ENCODE results near the gene NUDT5. TPM values are rescaled to one million over a fixed set of nuclear protein-coding genes. Genes with fewer than 3 reads are reported as not detected.

Gene NUDT5
- polyA plus RNA-seq, 4 donors, result 71.6 to 76.1 (median 73.6) TPM

DNA sequence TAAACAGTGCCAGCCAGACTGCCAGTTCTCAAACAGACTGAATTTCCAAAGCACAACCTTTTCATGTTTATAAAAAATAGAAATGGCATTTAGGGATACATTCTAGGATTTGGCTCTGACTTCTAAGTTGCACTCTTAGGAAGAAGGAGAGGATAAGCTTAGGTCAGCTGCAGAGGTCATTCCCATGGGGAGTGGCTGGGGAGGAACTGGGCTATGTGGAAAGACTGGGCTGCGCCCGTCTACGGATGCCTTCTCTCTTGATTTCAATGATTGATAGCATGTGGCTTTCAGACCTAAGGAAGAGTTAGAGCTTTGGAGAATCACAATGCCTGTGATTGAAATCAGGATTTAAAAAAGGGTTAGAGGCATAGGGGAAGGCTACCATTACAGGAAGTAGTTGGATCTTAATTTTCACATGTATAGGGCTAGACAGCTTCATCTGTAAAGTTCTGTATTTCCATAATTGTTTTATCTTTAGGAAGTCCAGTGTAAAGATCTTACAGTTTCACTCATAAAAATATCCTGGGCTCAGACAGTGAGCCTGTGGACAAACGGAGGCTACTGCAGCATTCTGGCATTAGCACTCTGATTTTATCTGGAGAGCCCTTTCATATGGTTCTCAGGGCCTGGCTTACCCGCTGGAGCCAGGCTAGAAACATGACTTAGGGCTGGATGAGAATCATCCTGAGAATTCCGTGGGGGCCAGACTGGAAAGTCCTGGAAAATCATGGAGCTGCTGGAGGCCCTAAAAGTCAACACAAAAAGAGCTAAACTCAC, 29.5 kb downstream of the NUDT5 start:
- no peak for DNase-seq (ENCODE audit: low read depth in 4 of 4, low spot score in 3 of 4)

DNA sequence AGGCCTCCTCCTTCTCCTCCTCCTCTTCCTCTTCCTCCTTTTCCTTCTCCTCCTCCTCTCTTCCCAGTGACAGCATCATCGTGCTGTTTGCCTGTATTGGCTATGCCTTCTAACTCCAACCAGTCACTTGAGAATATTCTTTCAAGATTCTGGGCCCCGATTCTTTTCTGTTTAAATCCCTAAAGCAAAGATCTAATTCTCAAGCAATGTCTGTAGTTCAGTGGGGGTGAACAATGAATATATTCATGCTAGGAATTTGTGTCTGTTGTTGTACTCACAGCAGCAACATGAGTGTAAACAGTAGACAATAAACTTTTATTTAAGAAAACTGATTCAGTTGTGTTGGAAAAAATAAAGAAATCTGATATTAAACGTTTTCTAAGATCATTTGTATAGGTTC, 30.7 kb downstream of the NUDT5 start:
- no peak for DNase-seq (ENCODE audit: low read depth in 4 of 4, low spot score in 3 of 4)

DNA sequence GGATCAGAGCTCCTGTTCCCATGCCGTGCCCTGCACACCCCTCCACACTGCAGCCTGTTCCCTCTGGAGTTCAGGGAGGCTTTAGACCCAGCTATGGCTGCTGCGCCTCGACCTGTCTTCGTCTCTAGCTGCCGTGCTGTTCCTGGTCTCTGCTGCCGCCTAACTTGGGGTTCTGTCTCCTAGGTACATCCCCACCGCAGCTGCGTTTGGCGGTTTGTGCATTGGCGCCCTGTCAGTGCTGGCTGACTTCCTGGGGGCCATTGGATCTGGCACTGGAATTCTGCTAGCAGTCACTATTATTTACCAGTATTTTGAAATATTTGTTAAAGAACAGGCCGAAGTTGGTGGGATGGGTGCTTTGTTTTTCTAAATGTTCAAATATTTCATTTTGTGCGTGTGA, 31.6 kb downstream of the NUDT5 start:
- no peak for DNase-seq (ENCODE audit: low read depth in 4 of 4, low spot score in 3 of 4)

DNA sequence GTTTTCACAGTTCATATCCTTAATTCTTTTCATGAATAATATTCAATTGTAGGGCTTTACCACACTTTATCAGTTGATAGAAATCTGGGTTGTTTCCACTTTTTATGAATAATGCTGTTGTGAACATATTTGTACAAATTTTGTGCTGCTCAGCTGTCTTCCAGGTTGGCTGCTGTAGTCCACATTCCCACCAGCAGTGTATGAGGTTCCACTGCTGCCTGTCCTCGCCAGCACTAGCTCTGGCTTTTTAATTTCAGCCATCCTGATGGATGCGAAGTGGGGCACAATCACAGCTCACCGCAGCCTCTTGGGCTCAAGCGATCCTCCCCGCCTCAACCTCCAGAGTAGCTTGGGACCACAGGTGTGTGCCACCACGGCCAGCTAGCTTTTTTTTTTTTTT, 32.8 kb downstream of the NUDT5 start:
- no peak for DNase-seq (ENCODE audit: low read depth in 4 of 4, low spot score in 3 of 4)

DNA sequence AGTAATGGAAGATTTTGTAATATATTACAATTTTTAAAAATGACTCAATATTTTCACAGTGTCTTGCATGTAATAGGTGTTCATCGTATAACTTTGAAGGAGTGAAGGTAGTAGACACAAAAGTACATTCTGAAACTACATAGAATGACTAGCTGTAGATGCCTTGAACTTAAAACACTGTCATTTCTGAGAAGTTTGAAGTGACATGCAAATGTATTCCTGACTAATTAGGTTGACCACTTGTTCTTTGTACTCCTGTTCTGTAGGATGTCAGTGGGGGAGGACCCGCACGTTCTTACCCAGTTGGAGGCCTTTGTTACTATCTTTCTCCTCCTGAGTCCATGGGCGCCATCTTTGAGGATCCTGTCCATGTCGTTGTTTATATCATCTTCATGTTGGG, 35.0 kb downstream of the NUDT5 start:
- DNase-seq (ENCODE audit: low read depth in 4 of 4, low spot score in 3 of 4), result no peak

DNA sequence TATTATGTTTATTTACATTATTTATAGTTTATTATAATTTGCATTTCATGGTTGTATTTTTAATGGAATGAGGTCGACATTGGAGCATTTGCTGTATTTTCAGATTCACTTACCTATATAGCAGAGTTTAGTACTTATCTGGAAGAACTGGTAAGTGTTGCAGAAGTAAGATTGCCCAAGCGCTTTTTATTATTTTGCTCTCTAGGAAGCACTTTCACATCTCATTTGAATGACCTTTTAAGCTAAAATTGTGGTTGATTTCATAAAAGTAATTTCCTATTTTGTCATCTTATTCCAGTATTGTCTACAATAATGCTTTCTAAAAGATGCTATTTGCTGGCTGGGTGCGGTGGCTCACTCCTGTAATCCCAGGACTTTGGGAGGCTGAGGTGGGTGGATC, 37.6 kb downstream of the NUDT5 start:
- DNase-seq (ENCODE audit: low read depth in 4 of 4, low spot score in 3 of 4), result no peak

DNA sequence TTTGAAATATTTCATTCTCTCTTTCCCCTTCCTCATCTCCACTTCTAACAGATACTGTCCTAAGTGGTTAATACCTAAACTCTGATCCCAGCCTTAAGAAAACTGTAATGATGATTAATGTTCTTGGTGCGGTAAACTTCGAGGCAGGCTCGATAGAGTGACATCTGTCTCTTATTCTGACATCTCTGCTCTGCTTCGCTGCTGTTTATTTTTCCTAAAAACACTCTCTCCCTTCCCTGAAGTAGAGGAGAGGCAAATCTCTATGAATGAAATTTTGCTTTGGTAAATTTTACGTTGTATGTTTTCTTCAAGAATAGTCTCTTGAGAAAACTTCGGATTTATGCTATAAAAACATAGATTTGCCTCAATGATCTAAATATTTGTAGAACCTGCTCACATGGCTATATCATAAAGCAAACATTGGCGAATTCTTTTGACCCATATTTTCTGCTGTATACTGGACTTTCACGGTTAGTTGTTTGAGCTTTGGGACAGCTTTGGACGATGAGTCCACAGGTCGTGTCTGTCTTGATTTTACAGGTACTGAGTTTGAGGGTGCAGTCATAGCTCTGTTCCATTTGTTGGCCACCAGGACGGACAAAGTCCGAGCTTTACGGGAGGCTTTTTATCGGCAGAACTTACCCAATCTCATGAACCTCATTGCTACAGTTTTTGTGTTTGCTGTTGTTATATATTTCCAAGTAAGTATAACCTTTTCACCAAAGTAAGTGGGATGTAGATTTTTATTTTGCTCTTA, 39.1 kb downstream of the NUDT5 start:
- DNase-seq (ENCODE audit: low read depth in 4 of 4, low spot score in 3 of 4), result no peak

DNA sequence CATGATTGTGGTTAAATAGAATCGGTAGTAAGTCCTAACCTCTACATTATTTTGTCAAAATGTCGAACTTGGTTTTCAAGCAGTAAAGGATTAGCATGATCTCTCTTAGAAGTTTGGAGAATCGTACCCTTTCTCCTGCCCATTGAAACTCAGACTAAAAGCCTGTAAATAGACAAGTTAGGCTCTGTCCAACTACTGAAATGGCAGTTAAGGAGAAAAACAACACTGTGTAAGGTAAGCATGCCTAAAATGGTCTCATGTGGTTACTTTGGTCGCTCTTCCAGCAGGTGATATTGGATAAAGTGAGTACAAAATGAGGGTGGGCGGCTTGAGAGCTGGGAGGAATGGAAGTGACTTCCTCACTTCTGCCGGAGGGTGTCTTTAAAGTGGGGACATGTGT, 41.2 kb downstream of the NUDT5 start:
- DNase-seq (ENCODE audit: low read depth in 4 of 4, low spot score in 3 of 4), result no peak

DNA sequence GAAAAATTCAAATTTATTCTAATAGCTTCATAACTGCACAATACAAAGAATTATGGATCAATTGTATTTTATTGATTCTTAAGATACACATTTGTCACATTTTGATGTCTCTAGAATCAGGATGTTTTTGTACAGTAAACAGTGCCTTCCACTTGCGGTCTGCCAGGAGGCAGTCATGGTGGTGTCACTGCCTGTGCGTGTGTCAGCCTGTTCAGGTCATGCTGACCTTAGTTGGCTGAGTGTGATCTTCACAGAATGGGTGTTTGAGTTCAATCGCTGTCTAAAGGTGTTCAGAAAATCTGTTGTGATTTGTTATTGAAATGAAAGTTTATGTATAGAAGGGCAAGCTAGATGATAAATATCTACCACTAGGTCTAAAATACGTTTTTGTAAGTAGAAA, 45.5 kb downstream of the NUDT5 start:
- DNase-seq (ENCODE audit: low read depth in 4 of 4, low spot score in 3 of 4), result no peak

DNA sequence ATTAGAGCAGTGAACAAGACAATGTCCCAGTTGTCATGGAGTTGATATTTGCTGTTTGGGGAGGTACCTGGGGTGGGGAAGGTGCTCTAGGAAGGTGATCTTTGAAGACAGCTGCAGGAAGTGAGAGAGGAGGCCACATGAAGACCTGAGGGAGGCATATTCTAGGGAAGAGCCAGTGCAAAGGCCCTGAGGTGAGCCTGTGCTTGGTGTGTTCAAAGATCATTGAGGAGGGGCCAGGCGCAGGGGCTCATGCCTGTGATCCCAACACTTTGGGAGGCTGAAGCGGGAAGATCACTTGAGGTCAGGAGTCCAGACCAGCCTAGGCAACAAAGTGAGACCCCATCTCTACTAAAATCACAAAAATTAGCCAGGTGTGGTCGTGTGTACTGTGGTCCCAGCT, 51.2 kb downstream of the NUDT5 start:
- DNase-seq (ENCODE audit: low read depth in 4 of 4, low spot score in 3 of 4), result no peak

DNA sequence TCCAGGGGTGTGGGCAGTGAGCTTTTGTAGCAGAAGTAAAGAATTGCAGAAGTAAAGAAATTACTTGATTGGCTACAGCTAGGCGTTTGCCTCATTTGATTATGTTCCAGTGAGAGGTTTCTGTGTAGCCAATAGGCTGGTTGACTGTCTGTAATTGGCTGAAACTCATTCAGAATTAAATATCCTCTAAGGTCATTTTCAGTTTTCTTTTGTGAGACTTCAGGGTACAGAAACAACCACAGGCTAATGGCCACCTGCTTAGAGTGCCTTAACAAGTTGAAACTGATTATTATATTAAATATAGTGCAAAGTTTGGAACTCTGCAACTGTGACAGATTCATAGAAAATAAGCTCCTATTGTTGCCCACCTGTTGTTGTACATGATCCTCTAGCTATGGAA, 55.7 kb downstream of the NUDT5 start:
- DNase-seq (ENCODE audit: low read depth in 4 of 4, low spot score in 3 of 4), result no peak

DNA sequence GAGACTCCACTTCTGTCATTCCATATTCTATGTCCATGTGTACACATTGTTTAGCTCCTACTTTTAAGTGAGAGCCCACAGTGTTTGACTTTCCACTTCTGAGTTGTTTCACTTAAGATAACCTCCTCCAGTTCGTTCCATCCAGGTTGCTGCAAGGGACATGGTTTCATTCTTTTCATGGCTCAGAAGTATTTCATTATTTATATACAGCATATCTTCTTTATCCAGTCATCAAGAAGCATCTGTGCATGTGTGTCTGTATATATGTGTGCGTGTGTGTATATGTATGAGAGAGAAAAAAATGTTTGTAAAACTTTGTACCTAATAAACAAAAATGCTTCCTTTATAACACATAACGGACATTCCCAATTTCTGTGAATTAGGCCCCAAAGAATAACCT, 60.1 kb downstream of the NUDT5 start:
- DNase-seq (ENCODE audit: low read depth in 4 of 4, low spot score in 3 of 4), result no peak

DNA sequence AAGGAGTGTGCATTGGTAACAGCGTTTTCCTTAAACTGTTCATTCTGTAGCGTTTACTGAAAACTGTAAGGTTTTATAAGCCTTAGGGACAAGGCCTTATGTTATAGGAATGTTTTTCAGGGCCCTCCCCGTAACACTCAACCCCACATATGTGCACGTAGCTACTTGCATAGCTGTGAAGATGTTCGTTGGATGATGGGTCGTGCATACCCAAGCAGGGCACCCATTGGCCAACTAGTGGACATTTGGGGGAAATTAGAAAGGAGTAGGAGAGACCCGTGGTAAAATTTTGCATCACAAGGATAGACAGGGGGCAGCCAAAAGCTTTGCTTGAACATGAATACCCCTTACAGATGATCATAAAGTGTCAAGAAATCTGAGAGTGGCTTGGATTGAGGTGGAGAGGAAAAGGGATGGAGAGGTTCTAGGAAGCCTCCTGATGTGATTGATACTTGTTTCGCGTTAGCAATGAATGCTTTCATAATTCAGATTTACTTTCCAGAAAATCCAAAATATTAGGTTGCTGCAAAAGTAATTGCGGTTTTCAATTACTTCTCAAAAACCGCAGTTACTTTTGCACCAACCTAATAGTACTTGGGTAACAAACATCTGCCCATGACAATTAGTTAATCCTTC, 65.3 kb downstream of the NUDT5 start:
- DNase-seq (ENCODE audit: low read depth in 4 of 4, low spot score in 3 of 4), result peak in 3 of 4 donors; percentile 20 to 48 (median 34)

DNA sequence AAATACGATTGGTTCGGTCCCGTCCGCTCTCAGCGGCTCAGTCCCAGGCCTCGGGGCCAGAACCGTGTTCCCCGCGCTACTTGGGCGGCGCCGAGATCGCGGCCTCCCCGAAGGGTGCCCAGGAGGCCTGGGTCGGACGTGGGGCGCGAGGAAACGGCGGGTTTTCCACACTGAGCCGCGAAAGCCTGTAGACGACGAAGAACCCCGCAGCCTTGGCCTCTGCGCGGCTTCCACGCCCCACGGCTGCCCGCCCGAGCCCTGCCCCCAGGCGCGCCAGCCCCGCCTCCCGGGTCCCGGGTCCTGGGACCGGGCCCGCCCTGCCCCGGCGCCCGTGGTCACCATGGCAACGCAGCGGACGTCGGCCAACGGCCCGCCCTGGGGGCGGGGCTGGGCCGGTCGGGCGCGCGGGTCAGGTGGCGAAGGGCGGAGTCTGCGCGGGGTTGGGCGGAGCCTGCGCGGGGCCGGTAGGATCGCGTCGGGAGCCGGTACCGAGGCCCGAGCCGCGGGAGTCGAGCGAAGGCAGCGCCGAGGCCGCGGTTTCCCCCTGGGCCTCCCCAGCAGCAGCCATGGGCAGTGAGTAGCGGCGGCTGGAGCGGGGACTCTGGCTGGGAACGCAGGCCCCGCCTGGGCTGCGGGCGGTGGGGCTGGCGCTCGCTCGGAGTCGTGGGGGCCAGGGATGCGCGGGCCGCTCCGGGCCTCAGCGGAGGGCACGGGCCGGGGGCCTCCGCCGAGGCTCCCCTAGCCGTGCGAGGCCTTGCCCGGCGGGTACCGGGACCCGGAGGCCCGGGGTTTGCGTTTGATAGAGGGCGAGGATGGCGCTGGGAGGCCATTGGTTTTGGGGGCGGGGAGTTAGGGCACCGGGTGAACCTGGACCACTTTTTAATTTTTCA, 66.2 kb downstream of the NUDT5 start, which contains the start of gene SEC61A2:
Gene SEC61A2, plus strand, starts transcription at position 456 of the 890 bp plus-strand sequence. Its CDS starts 111 bp downstream, at position 567.
- peak; percentile 86 to 92 (median 90) for DNase-seq (ENCODE audit: low read depth in 4 of 4, low spot score in 3 of 4)

DNA sequence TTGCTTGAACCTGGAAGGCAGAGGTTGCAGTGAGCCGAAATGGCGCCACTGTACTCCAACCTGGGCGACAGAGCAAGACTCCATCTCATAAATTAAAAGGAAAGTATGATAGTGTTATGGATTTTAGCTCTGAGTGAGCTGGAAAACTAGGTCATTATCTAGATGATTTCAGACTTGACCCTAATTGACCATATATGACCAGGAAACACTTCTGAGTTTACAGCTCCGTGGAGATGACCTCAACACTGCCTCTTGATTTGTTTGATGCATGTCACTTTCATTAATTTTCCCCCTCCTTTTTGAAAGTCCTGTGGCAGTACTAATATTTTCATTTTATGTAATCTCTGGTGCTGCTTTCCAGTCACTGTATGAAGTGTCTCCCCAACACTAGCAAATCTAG, 74.0 kb downstream of the NUDT5 start:
- no peak for DNase-seq (ENCODE audit: low read depth in 4 of 4, low spot score in 3 of 4)

Other genes with a start within 250 kb of the NUDT5 start
- 10 to 100 TPM; 32.0 to 41.0 (median 37.8) TPM for gene UPF2, start 153.1 kb downstream of the NUDT5 start, polyA plus RNA-seq (ENCODE audit: insufficient read length in 4 of 4)
- gene DHTKD1, start 126.9 kb downstream of the NUDT5 start, polyA plus RNA-seq (ENCODE audit: insufficient read length in 4 of 4), result 10 to 100 TPM; 27.8 to 41.3 (median 32.0) TPM
- 10 to 100 TPM; 11.0 to 17.2 (median 14.1) TPM for gene SEC61A2, start 66.2 kb downstream of the NUDT5 start, polyA plus RNA-seq (ENCODE audit: insufficient read length in 4 of 4)
- gene CDC123, start 297 bp upstream of the NUDT5 start, polyA plus RNA-seq (ENCODE audit: insufficient read length in 4 of 4), result 100 to 1,000 TPM; 122 to 145 (median 136) TPM
- 10 to 100 TPM; 10.5 to 12.4 (median 11.0) TPM for gene CAMK1D, start 153.7 kb upstream of the NUDT5 start, polyA plus RNA-seq (ENCODE audit: insufficient read length in 4 of 4)